ENCODE measurements around the gene ARHGEF26.

Gene ARHGEF26

DNA sequence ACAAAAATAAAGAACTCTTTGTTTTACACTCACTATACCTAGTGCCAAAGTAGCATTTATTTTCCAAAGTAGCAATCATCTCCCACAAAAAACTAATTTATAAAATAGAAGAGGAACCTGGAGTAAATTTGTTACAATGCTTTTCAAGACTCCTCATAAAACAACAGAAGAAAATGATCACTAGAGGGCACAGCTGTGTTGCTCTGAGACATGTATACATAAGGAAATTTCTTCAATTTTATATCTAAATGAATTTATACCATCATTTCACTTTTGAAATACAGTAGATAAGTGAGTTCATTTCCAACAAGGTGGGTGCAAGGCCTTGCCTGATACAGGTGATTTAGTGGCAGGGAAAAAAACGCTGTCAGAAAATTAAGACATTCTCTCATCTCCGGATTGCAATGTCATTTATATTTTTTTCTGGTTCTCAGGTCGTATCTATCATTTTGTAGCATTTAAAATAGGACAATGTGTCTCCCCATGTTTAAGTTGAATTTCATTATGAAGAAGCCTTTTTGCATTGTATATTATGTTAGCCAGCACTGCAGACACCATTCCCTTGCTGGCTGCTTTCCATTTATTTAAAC lies 25.3 kb upstream of the ARHGEF26 start:
- no peaks in the 10 kb centered on the region for H3K27me3 ChIP-seq (ENCODE audit: insufficient read depth, poor library complexity, severe bottlenecking)
- no peak overlapping the region for H3K4me3 ChIP-seq (replicated peaks; ENCODE audit: insufficient read depth, low read length)
- DNase-seq (ENCODE audit: low read depth in 1 of 2, low spot score in 1 of 2), result no peak
- TF ChIP-seq, protein P1, sequence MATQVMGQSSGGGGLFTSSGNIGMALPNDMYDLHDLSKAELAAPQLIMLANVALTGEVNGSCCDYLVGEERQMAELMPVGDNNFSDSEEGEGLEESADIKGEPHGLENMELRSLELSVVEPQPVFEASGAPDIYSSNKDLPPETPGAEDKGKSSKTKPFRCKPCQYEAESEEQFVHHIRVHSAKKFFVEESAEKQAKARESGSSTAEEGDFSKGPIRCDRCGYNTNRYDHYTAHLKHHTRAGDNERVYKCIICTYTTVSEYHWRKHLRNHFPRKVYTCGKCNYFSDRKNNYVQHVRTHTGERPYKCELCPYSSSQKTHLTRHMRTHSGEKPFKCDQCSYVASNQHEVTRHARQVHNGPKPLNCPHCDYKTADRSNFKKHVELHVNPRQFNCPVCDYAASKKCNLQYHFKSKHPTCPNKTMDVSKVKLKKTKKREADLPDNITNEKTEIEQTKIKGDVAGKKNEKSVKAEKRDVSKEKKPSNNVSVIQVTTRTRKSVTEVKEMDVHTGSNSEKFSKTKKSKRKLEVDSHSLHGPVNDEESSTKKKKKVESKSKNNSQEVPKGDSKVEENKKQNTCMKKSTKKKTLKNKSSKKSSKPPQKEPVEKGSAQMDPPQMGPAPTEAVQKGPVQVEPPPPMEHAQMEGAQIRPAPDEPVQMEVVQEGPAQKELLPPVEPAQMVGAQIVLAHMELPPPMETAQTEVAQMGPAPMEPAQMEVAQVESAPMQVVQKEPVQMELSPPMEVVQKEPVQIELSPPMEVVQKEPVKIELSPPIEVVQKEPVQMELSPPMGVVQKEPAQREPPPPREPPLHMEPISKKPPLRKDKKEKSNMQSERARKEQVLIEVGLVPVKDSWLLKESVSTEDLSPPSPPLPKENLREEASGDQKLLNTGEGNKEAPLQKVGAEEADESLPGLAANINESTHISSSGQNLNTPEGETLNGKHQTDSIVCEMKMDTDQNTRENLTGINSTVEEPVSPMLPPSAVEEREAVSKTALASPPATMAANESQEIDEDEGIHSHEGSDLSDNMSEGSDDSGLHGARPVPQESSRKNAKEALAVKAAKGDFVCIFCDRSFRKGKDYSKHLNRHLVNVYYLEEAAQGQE (IDR thresholded peaks at IDR 0.05; ENCODE audit: insufficient replicate concordance, low read depth), result no peak
- no peak for TF ChIP-seq SPI1 (IDR thresholded peaks at IDR 0.05; ENCODE audit: borderline replicate concordance, low read depth)
- TF ChIP-seq POLR2AphosphoS5 (IDR thresholded peaks at IDR 0.05; ENCODE audit: low read depth), result no peak
- TF ChIP-seq, protein P2, sequence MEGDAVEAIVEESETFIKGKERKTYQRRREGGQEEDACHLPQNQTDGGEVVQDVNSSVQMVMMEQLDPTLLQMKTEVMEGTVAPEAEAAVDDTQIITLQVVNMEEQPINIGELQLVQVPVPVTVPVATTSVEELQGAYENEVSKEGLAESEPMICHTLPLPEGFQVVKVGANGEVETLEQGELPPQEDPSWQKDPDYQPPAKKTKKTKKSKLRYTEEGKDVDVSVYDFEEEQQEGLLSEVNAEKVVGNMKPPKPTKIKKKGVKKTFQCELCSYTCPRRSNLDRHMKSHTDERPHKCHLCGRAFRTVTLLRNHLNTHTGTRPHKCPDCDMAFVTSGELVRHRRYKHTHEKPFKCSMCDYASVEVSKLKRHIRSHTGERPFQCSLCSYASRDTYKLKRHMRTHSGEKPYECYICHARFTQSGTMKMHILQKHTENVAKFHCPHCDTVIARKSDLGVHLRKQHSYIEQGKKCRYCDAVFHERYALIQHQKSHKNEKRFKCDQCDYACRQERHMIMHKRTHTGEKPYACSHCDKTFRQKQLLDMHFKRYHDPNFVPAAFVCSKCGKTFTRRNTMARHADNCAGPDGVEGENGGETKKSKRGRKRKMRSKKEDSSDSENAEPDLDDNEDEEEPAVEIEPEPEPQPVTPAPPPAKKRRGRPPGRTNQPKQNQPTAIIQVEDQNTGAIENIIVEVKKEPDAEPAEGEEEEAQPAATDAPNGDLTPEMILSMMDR (IDR thresholded peaks at IDR 0.05; ENCODE audit: insufficient read depth, low read length), result no peak
- no peak for TF ChIP-seq GABPA (IDR thresholded peaks at IDR 0.05; ENCODE audit: low read depth)
- no peak overlapping the region for H3K27ac ChIP-seq (replicated peaks)

DNA sequence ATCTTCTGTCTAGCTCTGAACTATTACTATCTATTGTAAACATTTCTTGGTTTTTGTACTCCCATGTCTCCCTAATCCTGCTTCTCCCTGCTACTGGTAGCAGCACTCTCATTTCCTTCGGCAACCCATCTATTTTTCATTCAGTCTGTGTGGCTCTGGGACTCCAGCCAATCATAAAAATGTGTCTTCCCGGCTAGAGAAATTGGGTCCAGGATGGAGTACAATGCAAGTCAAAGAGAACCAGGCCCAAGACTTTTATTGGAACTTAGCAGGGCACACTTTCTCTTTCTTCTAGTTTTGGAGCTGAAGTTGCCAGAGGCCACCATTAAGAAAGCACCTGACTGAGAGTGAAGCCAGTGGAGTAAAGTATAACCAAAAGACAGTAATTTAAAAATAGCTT lies 22.8 kb upstream of the ARHGEF26 start:
- Histone ChIP-seq H3K27ac (replicated peaks) (no peak overlapping the region), H3K4me3 (replicated peaks; ENCODE audit: insufficient read depth, low read length) (no peak overlapping the region), H3K27me3 (ENCODE audit: insufficient read depth, poor library complexity, severe bottlenecking) (no peaks in the 10 kb centered on the region)
- DNase-seq (ENCODE audit: low read depth in 1 of 2, low spot score in 1 of 2), result no peak
- TF ChIP-seq, protein P2 (IDR thresholded peaks at IDR 0.05; ENCODE audit: insufficient read depth, low read length), result no peak
- TF ChIP-seq SPI1 (IDR thresholded peaks at IDR 0.05; ENCODE audit: borderline replicate concordance, low read depth), result no peak
- TF ChIP-seq, protein P1 (IDR thresholded peaks at IDR 0.05; ENCODE audit: insufficient replicate concordance, low read depth), result no peak
- TF ChIP-seq GABPA (IDR thresholded peaks at IDR 0.05; ENCODE audit: low read depth), result no peak
- TF ChIP-seq POLR2AphosphoS5 (IDR thresholded peaks at IDR 0.05; ENCODE audit: low read depth), result no peak

DNA sequence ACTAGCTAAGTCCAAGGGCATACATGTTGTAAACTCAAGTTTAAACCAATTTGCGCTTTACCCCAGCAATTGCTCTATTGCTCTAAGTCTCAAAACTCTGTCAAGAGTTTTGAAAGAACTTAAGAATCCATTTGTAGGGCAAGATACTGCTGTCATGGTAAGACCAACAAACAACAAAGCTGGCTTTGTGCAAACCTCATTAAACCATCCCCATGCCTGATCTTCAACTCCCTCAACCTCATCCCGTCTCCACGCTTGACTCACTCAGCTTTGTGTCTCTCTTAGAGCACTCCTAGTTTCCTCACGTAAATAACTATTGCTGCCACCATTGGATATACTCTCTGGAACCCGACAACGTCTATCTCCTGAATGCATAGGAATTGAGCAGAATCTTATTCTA lies 20.6 kb upstream of the ARHGEF26 start:
- H3K27ac ChIP-seq (replicated peaks), result no peak overlapping the region
- no peaks in the 10 kb centered on the region for H3K27me3 ChIP-seq (ENCODE audit: insufficient read depth, poor library complexity, severe bottlenecking)
- DNase-seq (ENCODE audit: low read depth in 1 of 2, low spot score in 1 of 2), result no peak
- H3K4me3 ChIP-seq (replicated peaks; ENCODE audit: insufficient read depth, low read length), result no peak overlapping the region
- TF ChIP-seq POLR2AphosphoS5 (IDR thresholded peaks at IDR 0.05; ENCODE audit: low read depth), result no peak
- TF ChIP-seq, protein P2 (IDR thresholded peaks at IDR 0.05; ENCODE audit: insufficient read depth, low read length), result no peak
- TF ChIP-seq SPI1 (IDR thresholded peaks at IDR 0.05; ENCODE audit: borderline replicate concordance, low read depth), result no peak
- no peak for TF ChIP-seq GABPA (IDR thresholded peaks at IDR 0.05; ENCODE audit: low read depth)
- TF ChIP-seq, protein P1 (IDR thresholded peaks at IDR 0.05; ENCODE audit: insufficient replicate concordance, low read depth), result no peak

All from HL-60 (cell line).